Measurements from ENCODE around the gene MASTL. TPM values are rescaled to one million over a fixed set of nuclear protein-coding genes. Genes with fewer than 3 reads are reported as not detected.

MASTL gene
- 10 to 100 TPM; 38.2 to 62.6 TPM for total RNA-seq

GRCh38 chr10:27155066-27155754 is at the start of gene MASTL:
Gene MASTL (plus strand): TSS chr10:27155352. CDS start chr10:27155427, 75 bp downstream.

Small RNA genes within 50 kb of the gene (small RNA-seq; reads per million reads assigned to genes)
- gene RNU2-24P (1.3 to 6.2 reads per million in 2 donors), gene RNU7-12P (0.17 to 0.26 reads per million in 2 donors)

Other genes with a start within 250 kb of the MASTL start
- gene ANKRD26, start 54.9 kb upstream of the MASTL start, total RNA-seq: 1 to 10 TPM; 6.5 to 6.7 TPM
- 100 to 1,000 TPM in 1 of 2 donors, 10 to 100 TPM in 1; 95.3 to 126 TPM for gene YME1L1, start 968 bp upstream of the MASTL start, total RNA-seq
- 10 to 100 TPM; 34.0 to 34.4 TPM for gene ACBD5, start 85.4 kb downstream of the MASTL start, total RNA-seq

All from melanocyte of skin (primary cell).